ENCODE results near the gene STK24.

STK24 gene

DNA sequence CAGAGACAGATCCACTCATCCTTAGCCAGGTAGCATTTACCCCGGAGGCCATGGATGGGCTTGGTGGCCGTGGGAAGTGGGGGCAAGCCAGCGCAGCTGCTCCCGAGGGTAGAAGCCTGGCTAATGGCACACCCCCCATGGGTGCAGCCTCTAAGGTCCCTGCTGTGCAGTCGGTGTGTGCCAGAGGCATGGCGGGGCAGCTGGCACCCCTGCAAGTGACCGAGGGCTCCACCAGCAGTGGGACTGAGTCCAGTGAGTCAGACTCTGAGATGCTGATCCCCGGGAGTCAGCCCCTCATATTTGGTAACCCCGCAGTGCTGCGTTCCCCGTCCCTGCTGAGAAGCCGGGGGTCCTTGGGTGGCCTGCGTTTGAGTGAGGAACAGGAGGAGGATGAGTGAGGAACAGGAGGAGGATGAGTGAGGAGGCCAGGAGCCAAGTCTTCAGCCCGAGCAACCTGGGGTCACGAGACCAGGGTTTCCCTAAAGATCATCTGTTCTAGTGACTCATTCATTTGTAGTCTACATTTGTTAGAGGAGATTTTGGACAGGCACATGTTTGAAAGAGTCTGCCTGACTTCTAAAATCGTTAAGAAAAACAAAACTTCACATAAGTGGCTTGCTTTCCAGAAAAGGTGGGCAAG, 180.7 kb downstream of the STK24 start:
- DNase-seq (ENCODE audit: extremely low read depth in 1 of 2, low read depth in 1 of 2) = no peak
